ENCODE data around the gene ABCB1.

ABCB1 gene

GRCh38 chr7:87459941-87460340 lies 140.7 kb downstream of the ABCB1 start:
- no peak for DNase-seq (ENCODE audit: low read depth)
- H3K4me3 ChIP-seq (ENCODE audit: control insufficient read depth, low read depth, low read length) = no peak overlapping the region
- TF ChIP-seq CTCF (conservative IDR thresholded peaks at IDR 0.05; ENCODE audit: control insufficient read depth, insufficient read depth, low read depth, low read length) = no peak

GRCh38 chr7:87458148-87458547 lies 142.5 kb downstream of the ABCB1 start:
- no peak for DNase-seq (ENCODE audit: low read depth)
- no peak overlapping the region for H3K4me3 ChIP-seq (ENCODE audit: control insufficient read depth, low read depth, low read length)
- no peak for TF ChIP-seq CTCF (conservative IDR thresholded peaks at IDR 0.05; ENCODE audit: control insufficient read depth, insufficient read depth, low read depth, low read length)

- TF ChIP-seq CTCF (conservative IDR thresholded peaks at IDR 0.05; ENCODE audit: control insufficient read depth, insufficient read depth, low read depth, low read length) = no peak
- H3K4me3 ChIP-seq (ENCODE audit: control insufficient read depth, low read depth, low read length) = no peak overlapping the region
- DNase-seq (ENCODE audit: low read depth) = no peak
These were observed 144.4 kb downstream of the ABCB1 start for GRCh38 chr7:87456247-87456646.
